ENCODE measurements around the gene SSTR3.
"Not testable (repeated sequence)": the region's sequence is repeated elsewhere in the genome, so short reads cannot be mapped to it uniquely, and the experiment has no call there.

The SSTR3 gene

DNA sequence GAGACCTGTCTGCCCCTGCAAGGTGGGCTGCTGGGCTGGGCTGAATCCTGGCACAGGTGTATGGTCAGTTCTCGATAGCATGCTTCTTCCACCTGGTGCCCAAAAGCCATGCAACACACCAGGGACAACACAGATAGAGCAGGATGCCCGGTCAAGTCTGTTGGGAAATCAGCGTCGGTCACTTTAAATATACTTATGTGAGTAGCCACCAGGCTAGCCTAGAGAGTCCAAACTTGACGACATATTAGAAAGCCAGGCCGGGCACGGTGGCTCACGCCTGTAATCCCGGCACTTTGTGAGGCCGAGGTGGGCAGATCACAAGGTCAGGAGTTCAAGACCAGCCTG lies 33.2 kb downstream of the SSTR3 start:
- no peak for DNase-seq

DNA sequence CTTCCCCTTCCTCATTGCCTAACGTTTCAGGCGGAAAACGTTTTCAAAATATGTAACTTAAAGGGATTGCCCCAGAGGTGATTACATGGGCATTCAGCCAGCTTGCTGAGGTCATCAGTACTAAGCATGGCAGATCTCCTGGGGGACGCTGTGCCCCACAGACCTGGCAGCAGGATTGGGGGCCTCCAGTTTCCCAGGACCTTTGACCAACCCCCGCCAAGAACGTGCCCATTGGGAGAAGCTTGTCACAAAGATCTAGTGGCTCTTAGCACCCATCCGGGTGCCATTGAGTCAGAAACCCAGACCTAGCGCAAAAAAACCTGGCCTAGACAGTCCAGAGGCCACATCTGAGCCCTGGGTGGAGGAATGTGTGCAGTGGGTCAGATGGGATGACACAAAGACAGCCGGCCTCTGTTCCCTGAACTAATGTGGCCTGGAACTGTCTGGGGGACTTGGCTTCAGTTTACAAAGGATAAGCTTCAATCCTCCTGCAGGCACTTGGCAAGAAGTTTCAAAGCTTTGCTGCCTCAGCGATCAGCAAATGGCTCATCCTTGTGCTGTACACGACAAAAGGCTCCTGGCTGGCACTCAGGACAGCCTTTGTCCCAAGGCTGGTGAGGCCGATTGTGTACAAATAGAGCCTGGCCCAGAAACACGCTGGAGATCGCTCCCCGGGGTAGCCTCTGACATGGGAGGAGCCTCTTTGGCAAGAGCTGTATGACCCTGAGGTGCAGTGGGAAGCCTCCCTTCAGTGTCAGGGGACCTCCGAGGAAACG lies 33.7 kb downstream of the SSTR3 start:
- DNase-seq, result no peak

DNA sequence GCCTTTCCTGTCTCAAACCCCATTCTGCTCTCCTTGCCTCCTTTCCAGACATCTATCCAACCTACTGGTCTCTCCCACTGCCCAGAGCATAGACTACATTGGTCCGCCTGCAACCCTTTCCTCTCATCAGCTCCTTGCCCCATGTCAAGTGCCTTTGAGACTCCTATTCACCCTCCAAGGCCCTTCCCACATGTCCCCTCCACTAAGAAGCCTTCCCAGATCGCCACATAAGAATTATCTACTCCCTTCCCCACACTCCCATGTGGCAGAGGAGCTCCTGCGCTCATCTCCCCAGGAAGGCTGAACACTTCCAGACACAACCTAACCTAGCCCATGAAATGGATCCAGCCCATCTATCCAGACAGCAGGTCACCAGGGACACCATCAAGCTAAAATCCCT lies 34.5 kb downstream of the SSTR3 start:
- DNase-seq, result no peak

DNA sequence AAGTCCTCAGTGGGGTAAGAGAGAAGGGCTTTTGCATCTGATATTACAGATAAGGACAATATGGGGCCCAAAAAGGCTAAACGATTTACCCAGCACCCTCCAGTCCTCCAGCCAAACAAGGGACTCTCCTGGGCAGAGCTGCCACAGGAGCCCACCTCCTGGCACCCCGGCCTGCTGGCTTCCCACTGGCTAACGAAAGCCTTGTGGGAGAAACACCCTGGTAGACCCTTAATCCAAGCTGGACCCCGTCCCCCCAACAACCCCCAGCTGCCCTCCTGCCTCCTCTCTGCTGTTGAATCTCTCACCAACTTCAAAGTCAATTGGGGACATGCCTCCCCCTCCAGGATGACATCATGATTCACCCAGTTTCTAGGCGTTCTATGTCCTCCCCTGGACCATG lies 35.1 kb downstream of the SSTR3 start:
- no peak for DNase-seq

DNA sequence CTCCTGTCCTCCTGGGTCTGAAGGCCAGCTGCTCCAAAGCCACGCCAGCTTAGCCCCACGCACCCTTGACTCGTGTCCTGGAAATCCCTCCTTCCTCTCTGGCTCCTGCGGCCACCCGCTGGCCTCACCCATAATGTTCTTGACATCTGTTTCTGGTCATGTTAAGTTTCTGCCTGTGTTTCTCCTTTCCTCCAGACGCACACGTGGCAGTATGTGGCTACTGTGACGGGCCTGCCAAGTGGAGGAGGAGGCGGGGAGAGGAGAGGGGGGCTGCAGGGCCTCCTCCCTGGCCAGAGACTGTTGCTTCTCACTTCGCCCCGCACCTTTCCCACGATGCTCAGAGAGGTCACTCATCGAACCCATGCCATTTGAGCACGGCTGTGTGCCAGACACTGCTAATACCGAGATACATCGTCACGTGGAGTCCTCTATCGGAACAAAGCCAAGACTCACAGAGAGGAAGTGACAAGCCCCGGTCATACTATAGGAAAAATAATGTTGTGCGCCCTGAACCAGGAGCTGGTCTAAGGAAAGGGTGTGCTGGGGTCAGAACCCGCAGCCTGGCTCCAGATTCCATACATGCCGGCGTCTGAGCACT lies 35.7 kb downstream of the SSTR3 start:
- DNase-seq, result no peak

DNA sequence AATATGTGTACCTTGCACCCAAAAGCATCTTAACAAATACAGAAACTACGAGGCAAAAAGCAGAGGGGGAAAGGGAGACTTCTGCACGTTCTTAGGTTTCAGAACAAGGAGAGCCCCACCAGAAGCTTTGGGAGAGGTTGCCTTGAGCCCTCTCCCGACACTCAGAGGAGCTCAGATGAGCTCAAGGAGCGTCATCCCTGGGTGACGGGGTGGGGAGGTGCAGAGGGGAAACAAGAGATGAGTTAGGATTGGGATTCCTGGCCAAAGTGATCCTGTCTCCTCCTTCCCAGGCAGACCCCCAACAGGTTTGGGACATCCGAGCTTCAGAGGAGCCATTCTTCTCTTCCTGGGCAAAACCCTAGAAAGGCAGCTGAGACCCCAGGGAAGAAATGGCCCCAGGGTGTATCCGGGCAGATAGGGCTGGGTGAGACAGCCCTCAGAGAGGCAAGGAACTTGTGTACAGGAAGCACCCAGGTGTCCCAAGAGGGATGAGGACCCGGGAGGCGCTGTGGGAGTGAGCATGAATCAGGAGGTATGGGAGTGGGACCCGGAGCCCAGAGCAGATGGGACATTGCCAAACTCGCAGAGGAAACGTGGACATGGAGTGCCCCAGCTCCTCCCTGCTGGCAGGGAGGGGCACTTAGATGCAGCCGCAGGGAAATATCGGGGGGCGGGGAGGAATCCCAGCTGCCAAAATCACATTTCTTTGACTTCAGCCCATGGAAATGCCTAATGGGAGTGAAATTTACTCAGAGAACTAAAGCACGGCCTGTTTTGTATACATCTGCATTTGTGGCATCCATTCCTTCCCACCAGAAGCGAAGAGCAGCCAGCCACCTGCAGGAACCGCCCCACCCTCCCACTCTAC lies 36.6 kb downstream of the SSTR3 start:
- DNase-seq, result no peak

DNA sequence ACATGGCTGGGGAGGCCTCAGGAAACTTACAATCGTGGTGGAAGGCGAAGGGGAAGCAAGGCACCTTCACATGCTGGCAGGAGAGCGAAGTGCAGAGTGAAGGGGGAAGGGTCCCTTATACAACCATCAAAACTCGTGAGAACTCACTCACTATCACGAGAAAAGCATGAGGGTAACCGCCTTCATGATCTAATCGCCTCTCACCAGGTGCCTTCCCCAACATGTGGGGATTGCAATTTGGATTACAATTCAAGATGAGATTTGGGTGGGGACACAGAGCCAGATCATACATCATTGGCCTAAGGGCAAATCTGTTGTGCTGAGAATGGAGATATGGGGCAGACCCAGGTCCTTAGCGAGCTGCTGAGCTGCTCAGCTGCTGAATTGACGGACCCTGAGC lies 37.3 kb downstream of the SSTR3 start:
- DNase-seq, result no peak

DNA sequence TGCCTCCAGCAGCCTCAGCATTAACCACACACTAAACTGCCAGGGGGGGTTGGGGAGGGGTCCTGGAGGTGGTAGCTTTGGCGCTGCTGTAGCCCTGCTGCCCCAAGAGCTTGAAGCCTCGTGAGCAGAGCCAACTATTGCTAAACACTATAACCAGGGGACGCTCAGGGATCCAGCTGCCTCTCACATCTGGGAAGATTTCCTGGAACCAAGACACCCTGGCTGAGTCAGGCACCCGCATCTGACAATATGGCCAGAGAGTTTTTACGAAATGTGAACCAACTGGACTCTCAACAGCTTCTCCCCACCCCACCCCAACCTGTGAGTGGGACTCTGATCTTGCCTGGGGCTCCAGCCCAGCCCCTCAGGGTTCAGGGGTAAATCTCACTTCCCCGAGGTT lies 38.6 kb downstream of the SSTR3 start:
- DNase-seq, result no peak

DNA sequence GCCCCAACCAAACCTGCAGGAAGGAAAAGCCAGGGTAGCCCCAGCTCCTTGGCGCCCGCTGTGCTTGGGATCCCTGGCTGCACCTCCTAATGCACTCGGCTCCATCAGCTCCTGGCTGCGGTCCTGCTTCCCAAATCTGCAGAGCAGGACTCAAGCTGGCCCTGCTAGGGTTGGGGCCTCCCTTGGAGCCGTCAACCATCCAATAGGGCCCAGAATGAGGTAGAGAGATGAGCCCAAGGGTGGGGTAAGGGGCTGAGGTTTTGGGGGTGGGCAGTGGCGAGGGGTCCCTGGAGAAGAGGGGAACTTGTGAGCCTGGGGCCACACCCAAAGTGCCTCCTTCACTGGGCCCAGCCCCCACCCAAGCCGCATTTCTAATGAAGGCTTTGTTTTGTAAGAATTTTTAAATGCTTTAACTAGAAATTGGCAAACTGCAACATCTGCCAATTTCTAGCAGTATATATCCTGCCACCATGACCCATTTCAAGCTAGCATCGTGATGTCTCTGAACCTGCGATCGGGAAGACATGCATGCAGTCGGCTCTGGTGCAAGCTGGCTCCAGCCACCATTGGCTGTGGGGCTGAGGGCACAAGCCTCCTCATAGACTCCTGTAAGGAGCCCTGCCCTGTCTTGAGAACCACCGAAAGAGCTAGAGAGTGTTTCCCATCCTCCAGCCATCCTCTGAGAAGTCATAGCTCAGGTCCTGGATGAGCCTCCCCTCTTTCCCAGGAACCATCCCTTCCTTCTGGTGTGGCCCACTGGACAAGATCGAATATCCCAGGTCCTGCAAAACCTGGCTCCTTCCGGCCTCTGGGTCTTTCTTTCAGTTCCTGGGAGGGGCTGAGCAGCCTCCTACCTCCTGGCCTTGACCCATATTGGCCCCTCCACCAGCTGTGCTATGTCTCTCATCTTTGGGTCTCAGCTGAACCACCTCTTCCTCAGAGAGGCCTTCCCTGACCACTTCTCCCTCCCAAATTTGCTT lies 39.7 kb downstream of the SSTR3 start:
- no peak for DNase-seq

DNA sequence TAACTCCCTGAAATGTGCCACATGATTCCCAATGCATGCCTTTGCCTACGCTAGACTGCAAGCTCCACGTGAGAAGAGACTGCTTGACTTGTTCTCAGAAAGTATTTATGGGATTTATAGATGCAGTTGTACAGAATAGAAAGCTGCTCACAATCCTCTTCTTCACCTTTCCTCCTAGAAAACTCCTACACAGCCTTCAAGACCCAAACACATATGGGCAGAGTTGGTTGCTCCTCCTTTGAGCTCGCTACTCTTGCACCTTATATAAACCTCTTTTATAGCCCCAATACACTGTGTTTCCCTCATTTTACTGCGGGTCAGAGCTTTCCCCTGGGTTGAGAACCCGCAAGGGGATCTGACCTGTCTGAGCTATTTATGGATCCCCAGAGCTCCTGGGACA lies 40.6 kb downstream of the SSTR3 start:
- no peak for DNase-seq

DNA sequence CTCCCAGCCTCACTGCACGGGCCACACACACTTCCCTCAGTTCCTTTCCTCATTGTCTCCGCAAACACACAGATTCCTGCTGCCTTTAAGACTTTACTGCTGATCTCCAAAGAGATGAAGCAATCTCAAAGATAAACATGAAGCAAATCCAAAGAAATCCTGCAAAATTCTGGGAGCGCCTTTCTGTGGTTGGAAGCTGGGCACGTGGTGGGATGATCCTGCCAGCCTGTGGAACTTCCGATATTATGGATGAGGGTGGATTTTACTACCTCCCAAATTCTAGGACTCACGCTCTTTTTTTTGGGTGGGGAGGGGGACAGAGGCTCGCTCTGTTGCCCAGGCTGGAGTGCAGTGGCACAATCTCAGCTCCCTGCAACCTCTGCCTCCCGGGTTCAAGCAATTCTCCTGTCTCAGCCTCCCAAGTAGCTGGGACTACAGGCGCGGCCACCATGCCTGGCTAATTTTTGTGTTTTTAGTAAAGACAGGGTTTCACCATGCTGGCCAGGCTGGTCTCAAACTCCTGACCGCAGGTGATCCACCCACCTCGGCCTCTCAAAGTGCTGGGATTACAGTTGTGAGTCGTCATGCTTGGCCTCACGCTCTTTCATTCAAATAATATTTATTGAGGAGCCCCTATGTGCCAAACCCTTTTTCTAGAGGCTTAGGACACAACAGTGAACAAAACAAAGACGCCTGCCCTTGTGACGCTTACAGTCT lies 41.4 kb downstream of the SSTR3 start:
- DNase-seq, result not testable (repeated sequence)

DNA sequence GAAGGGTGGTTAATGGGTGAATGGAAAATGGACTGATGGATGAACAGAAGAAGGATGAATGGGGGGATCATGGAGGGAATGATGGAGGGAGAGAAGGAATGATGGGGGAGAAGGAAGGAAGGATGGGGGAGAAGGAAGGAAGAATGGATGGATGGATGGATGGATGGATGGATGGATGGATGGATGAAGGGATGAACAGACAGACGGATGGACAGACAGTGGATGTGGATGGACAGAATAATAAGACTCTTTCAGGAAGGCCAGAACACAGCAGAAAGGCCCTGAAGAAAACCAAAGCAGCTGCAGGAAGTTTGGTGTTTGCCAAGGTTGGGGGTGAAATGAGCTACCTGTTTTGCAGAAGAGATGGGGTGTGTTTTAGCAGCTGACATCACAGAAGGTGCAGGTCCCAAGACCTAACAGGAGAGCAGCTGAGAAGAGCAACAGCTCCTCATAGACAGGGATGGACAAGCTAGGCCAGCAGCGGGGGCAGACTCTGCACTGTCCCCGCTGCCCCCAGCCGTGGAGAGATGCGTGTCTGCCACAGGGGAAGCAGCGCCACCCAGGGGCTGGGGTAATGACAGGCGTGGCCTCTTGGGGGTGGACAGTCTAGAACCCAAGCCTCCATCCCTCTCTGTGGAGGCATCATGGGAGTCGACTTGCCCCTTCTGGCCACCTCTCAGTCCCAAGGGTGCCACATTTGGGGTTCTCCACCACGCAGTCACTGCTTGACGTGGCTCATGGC lies 42.2 kb downstream of the SSTR3 start:
- DNase-seq, result no peak

DNA sequence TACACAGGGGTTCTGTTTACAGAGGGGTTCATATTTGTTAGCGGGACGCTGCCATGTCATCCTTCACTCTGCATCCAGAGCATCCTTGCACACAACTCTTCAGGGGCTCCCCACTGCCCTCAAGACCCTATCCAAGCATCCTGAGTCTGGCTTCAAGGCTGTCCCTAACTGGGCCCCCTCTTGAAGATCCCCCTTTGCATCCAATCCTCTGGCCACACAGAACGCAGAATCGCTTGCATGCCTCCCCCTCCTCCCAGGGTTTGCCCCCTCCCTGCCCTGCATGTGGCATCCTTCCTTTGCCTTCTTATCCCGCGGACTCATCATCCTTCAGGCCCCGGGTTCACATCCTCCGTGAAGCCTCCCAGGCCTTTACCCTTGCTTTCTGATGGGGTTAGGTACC lies 42.9 kb downstream of the SSTR3 start:
- DNase-seq, result no peak

DNA sequence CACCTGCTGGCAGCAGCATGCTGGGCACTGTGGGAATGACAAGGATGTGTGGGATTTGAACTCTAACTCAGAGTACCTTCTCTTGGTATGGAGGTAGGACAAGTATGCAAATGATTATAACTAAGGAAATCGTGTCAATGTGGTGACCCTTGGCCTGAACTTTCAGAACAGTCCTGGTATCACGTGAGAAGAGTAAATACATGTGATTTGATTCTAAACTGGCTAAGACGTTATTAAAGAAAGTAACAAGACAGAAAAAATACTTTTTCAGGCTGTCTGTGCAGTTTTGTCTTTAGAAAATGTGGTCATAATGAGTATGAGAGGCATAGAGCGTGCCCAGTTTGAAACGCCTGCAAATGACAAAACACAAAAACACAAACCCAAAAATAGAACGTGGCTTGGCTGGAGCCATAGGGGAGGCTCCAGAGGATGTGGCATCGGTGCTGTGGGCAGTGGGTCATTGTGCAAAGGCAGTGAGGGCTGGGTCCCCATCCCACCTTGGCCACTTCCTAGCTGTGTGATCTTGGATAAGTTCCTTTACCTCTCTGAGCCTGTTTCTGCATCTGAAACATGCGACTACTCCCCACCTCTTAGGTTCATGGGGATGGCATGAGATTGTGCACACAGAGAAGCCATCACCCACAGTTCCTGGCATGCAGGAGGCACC lies 44.2 kb downstream of the SSTR3 start:
- DNase-seq, result no peak

DNA sequence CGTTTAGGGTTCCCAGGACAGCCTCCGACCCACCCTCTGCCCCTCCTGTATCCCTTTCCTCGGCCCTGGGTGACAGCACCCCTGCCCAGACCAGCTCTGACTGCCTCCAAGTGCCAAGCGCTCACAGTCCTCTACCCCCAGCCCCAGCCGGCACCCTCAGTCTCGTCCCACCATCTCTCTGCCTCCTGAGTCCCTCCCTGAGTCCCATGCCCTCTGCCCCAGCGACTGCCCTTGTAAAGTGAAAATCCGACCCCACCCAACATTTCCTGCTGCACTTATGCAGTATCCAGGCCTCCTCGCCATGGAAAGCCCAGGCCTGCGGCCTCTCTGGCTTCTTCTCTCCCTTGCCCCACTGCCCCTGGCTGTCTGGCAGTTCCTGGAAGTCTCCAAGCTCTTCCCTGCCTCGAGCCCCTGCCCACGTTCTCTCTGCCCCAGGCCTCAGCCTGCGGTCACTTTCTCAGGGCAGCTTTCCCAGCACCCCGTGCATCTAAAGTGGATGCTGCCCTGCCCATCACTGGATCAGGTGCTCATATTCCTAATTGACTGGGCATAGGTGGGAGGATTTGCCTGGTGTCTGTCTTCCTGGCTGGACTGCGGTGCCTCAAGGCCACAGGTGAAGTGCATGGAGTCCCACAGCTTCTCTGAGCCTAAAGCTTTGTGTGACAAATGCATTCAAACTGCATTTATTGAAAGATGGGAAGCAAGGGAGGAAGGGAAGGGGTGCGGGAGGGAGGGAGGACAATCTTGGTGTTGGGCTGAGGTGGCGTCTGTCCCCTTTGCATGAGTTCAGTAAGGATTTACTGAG lies 44.9 kb downstream of the SSTR3 start:
- no peak for DNase-seq

DNA sequence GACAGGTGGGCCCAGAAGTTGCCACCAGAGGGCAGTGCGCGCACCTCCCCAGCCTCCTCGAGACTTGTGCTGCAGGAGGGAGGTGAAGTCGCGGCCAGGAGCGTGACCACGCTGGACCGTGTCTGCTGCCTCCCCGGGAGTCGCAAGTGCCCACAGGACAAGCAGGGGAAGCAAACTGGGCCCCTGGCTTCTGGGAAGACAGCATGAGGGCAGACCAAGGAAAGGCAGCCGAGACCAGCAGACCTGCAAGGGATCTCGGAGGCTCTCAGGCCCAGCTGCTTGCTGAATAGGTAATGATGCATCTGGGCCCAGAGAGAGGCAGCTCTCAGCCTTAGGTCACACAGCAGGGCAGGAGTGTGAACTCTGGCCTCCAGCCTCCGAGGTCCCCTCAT lies 45.6 kb downstream of the SSTR3 start:
- DNase-seq, result peak; percentile 82 to 87

DNA sequence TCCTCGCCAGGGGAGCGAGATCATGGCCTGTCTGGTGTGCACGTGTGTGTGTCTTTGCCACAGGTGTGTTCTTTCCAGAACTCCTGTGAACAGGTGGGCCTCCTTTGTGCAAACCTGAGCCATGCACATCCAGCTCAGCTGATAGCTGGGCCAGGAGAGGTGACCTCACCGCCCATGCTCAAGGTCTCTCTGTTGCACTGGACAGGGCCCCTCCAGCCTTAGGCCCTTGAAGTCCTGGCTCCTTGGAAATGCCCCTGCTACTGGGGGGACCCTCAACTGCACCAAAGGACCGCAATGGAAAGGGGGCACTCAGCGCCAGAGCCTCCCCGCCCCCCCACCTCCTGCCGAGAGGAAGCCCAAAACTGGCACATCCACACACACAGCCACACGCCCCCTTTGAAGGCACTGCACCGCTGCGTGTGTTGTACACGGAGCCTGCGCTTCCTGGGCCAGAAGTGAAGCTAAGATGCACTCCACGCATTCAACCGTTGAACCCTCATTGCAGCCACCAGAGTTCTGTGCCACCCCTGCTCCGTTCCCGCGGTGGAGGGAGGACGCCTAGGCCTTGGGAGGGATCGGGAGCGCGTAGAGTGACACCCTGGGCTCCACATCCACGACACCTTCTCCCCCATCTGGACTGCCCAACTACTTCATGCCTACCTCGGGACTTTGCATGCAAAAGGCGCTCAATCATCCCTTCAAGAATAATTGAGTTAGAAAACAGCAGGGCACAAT lies 46.2 kb downstream of the SSTR3 start:
- no peak for DNase-seq

DNA sequence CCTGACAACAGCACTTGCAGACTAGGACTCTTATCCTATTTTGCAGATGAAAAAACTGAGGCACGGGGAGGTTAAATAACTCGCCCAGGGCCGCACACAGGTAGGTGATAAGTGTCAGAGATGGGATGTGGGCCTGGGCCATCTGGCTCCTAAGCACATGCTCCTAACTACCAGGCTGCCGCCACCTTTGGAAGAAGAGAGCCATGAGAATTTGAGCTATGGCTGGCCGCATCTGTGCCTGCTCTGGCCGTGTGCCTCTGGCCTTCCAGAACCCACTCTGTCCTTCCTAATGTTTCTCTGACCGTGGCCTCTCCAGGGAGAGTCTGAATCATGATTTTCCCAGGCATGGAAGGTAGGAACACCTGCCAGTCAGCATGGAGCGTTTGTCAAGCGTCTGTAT lies 47.2 kb downstream of the SSTR3 start:
- no peak for DNase-seq

DNA sequence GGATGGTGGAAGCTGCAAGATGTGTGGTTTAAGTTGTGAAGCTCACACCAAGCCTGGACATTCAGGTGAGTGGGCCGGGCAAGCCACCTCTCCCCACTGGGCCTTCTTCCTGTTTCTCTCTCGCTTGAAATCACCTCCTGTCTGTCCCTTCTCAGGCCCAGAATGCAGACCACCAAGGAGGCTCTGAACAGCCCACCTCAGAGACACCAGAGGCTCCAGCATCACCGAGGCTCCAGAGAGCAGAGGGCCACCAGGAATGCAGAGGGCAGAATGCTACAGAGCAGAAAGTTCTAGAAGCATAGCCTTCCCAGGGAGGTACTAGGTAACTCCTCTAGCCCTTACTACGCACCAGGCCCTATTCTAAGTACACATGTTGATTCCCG lies 47.8 kb downstream of the SSTR3 start:
- DNase-seq, result no peak
